ENCODE measurements around the gene YPEL3.

DNA sequence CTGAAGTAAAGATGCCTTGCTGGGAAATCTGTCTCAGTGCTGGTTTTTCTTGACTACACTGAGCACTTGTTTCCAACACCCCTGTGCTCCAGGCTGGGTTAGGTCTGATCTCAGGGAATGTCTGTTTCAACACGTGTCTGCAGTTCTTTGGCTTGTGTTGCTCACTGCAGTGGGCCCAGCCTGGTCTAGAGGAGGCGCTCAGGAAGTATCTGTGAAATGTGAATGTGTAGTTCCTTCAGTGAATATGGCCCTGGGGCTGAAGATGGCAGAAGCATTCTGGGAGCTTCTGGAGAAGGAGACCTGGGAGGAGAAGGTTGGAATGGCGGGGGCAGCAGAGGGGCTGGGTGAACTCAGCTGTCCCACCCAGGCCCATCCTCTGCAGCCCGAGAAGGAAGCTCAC, 8.1 kb upstream of the YPEL3 start:
- no peak for TF ChIP-seq POLR2A (IDR thresholded peaks at IDR 0.05)
- TF ChIP-seq, protein P1, sequence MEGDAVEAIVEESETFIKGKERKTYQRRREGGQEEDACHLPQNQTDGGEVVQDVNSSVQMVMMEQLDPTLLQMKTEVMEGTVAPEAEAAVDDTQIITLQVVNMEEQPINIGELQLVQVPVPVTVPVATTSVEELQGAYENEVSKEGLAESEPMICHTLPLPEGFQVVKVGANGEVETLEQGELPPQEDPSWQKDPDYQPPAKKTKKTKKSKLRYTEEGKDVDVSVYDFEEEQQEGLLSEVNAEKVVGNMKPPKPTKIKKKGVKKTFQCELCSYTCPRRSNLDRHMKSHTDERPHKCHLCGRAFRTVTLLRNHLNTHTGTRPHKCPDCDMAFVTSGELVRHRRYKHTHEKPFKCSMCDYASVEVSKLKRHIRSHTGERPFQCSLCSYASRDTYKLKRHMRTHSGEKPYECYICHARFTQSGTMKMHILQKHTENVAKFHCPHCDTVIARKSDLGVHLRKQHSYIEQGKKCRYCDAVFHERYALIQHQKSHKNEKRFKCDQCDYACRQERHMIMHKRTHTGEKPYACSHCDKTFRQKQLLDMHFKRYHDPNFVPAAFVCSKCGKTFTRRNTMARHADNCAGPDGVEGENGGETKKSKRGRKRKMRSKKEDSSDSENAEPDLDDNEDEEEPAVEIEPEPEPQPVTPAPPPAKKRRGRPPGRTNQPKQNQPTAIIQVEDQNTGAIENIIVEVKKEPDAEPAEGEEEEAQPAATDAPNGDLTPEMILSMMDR (IDR thresholded peaks at IDR 0.05): no peak

Measured in adrenal gland (tissue), 5 donors.